A204.1 (cell line): ENCODE results near the gene DMRTA1.
"Not testable (repeated sequence)": the region's sequence is repeated elsewhere in the genome, so short reads cannot be mapped to it uniquely, and the experiment has no call there.

Experiments
- FAIRE-seq: peaks from 2 replicates; lab custom pipeline; 2012; peaks lifted over from hg19 to GRCh38; lab: Jason Lieb, UNC

DMRTA1 gene

DNA sequence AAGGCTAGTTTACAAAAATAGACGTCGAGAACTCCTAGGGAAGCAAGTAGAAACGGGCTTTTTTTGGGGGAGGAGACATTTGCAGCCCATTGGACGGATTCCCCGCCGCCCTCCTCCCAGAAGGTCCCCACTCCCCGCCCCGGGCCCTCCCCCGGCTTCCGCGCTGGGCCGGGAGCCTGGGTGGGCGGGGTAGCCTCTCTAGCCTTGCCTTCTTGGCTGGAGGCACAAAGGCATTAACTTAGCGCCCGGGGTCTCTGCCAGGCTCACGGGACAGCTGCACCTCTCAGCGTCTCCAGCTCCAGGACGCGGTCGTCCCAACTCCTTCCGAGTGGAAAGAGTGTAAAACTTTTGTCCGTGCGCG is at the start of gene DMRTA1:
TSS of gene DMRTA1 (plus strand) at position 236 of the 361 bp plus-strand sequence. CDS start 242 bp downstream, outside the sequence.
- no peak for FAIRE-seq

GRCh38 chr9:22401671-22402070 is 45.0 kb upstream of the DMRTA1 start:
- no peak for FAIRE-seq

- no peak for FAIRE-seq
These were observed 40.6 kb upstream of the DMRTA1 start for GRCh38 chr9:22405869-22406659.

DNA sequence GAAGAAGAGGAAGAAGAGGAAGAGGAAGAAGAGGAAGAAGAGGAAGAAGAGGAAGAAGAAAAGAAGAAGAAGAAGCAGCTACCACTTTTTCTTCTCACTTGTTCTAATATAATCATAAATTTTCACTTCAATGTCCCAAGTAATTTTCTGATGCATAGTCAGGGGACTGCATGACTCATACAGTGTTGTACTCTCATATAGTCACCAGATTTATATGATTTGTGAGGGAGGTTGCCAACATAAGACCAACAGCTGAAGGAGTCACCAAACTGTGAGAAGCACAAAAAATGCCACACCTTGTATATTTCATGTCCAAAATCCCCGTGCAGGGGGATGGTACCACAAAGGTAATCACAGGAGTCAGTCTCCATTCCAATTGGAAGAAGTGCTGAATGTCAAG is 32.7 kb upstream of the DMRTA1 start:
- no peak for FAIRE-seq

- no peak for FAIRE-seq
These were observed 30.5 kb upstream of the DMRTA1 start for GRCh38 chr9:22415941-22416691.

- FAIRE-seq = no peak
These were observed 29.9 kb upstream of the DMRTA1 start for GRCh38 chr9:22416692-22417060.

- FAIRE-seq = no peak
These were observed 23.1 kb upstream of the DMRTA1 start for GRCh38 chr9:22423566-22423965.

GRCh38 chr9:22424616-22425015 is 22.0 kb upstream of the DMRTA1 start:
- FAIRE-seq = no peak

GRCh38 chr9:22425551-22425950 is 21.1 kb upstream of the DMRTA1 start:
- no peak for FAIRE-seq

- no peak for FAIRE-seq
These were observed 19.3 kb upstream of the DMRTA1 start for GRCh38 chr9:22427226-22427880.

- no peak for FAIRE-seq
These were observed 12.9 kb upstream of the DMRTA1 start for GRCh38 chr9:22433691-22434090.

DNA sequence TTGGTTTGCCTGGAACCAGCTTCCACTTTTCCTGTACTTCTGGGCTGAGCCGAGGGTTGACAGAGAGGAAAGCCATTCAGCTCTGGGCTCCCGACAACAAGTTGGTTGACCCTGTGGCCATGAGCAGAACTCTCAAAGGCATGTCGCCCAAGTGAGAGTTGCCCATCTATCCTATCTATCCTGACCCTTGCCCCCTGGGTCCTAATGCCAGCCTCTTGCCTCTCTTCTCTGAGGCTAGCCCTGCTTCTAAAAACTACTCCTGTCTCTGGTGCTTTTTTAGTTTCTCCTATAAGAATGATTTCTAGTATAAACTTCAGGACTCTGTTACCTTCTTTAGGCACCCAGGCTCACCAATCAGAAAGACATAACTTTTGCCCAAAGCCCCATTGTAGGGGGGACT is 11.4 kb upstream of the DMRTA1 start:
- FAIRE-seq = not testable (repeated sequence)

DNA sequence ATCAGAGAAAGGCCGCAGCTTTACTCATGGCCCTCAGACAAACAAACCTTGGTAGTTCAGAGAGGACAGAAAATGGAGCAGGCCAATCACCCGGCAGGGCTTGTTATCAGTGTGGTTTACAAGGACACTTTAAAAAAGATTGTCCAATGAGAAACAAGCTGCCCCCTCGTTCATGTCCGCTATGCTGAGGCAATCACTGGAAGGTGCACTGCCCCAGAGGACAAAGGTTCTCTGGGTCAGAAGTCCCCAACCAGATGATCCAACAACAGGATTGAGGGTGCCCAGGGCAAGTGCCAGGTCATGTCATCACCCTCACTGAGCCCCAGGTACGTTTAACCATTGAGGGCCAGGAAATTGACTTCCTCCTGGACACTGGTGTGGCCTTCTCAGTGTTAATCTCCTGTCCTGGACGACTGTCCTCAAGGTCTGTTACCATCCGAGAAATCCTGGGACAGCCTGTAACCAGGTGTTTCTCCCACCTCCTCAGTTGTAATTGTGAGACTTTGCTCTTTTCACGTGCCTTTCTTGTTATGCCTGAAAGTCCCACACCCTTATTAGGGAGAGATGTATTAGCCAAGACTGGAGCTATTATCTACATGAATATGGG is 9.1 kb upstream of the DMRTA1 start:
- FAIRE-seq = not testable (repeated sequence)

DNA sequence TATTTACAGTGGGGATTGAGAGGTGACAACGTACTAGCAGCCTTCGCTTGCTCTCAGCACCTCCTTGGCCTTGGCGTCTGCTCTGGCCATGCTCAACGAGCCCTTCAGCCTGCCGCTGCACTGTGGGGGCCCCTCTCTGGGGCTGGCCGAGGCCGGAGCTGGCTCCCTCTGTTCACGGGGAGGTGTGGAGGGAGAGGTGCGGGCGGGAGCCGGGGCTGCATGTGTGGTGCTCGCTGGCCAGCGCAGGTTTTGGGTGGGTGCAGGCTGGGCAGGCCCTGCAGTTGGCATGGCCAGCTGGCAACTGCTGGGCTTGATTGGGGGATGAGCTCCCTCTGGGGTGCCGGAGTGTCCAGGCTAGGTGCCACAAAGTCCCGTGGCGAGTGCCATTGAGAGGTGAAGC is 5.8 kb upstream of the DMRTA1 start:
- FAIRE-seq = no peak

DNA sequence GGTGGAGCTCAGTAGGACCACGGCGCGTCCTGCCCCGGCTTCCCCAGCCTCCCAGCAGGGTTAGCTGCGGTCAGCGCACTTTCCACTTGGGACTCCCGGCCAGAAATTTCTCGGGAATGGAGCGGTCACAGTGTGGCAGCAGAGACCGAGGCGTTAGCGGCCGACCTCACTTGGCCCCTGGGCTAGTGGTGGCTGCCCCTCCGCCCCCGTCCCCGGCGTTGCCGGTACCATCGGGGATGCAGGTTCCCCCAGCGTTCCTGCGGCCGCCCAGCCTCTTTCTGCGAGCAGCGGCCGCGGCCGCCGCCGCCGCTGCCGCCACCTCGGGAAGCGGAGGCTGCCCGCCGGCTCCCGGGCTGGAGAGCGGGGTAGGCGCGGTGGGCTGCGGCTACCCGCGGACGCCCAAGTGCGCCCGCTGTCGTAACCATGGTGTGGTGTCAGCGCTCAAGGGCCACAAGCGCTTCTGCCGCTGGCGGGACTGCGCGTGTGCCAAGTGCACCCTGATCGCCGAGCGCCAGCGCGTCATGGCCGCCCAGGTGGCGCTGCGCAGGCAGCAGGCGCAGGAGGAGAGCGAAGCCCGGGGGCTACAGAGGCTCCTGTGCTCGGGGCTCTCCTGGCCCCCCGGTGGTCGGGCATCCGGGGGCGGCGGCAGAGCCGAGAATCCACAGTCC is 460 bp downstream of the DMRTA1 start:
- no peak for FAIRE-seq

GRCh38 chr9:22447618-22448305 is 1.1 kb downstream of the DMRTA1 start:
- no peak for FAIRE-seq

DNA sequence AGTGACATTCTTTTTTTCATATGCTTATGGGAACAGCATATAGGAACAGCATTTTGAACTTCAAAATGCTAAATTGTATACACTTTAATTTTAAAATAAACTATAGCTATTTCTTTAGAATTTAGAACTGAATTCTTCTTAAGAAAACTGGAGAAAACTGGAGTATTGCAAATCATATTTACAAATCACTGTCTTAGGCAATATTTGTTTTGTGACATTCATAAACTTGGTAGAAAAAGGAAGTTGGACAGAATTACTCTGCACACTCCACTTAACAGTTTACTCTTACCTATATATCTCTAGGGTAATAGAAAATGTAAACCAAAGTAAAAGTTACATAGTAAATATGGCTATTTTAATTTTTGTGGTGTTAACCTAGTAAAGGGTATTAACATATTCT is 3.1 kb downstream of the DMRTA1 start:
- FAIRE-seq = no peak

GRCh38 chr9:22452415-22453010 is 5.9 kb downstream of the DMRTA1 start:
- FAIRE-seq = peak; percentile 97

- no peak for FAIRE-seq
These were observed 7.4 kb downstream of the DMRTA1 start for GRCh38 chr9:22454016-22454415.

DNA sequence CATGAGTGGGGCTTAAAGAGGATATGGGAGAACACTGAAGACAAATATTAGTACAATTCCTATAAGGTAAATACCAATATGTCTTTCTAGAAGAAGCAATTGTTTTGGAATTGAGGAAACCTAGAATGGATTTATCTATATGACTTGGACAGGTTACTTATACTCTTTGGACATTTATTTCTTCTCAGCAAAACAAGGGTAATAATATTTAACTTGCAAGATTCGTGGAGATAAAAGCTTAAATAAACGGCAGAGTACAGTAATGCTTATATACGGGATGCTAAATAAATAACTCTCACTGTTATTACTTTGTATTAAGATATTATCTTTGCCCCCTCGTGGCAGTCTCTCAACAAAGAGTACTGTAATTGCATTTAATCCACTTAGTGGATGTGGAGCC is 8.6 kb downstream of the DMRTA1 start:
- no peak for FAIRE-seq

DNA sequence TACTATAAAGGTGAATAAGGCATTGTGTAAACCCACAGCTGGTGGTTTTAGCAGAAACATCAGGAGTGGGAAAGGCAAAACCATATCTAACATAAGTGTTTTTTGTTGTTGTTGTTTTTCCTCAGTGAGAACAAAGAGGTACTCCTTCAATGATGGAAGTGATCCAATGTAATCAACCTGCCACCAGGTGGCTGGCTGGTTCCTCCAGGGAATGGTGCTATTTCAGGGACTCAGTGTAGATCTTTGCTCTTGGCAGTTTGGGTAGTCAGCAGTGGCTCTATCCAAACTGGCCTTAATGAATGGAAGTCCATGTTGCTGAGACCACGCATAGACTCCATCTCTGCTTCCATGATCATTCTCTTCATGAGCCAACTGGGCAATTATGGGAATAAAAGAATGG is 10.8 kb downstream of the DMRTA1 start:
- no peak for FAIRE-seq
